Right lung (tissue), 5 donors: Measurements from ENCODE around the gene PPP1R12B. TPM values are rescaled to one million over a fixed set of nuclear protein-coding genes. Genes with fewer than 3 reads are reported as not detected.
"Not testable (repeated sequence)": the region's sequence is repeated elsewhere in the genome, so short reads cannot be mapped to it uniquely, and the experiment has no call there.

Experiments
- DNase-seq, 2 donors: peaks; one replicate each; pipeline ENCODE4 v3.0.0-alpha.2; 2013
- polyA plus RNA-seq, 5 donors: library from polyadenylated mRNA; unstranded; fragments of 120-200 nt; gene quantifications; one replicate each; pipeline versions ENCODE4 v1.2.1 to v1.2.3, GENCODE V29; 2013; ENCODE audit warnings: inconsistent platforms in 1 of 5, low replicate concordance in 1 of 5; ENCODE audit not compliant: insufficient read length in 5 of 5, insufficient read depth in 1 of 5

PPP1R12B gene
- polyA plus RNA-seq, 5 donors: 16.2 to 35.8 (median 32.4) TPM

DNA sequence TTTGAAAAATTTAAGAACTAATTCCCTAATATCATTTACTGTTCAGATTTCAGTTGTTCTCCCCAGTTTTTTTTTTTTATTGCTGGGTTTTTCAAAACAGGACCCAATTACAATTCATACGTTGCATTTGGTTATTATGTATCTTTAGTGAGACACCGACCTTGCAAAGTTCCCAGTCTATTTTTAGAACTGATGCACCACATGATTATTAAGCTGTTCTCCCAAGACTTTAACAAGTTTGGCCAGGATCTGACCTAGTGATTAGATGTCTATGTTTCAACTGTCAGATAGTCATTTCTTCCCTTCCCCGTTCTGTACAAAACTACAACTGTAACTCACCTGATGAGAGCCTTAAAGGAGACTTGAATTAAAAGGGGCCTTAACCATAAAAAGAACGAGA lies 14.6 kb upstream of the PPP1R12B start:
- no peak for DNase-seq

- no peak for DNase-seq
These were observed 4.7 kb upstream of the PPP1R12B start for GRCh38 chr1:202343652-202344349.

DNA sequence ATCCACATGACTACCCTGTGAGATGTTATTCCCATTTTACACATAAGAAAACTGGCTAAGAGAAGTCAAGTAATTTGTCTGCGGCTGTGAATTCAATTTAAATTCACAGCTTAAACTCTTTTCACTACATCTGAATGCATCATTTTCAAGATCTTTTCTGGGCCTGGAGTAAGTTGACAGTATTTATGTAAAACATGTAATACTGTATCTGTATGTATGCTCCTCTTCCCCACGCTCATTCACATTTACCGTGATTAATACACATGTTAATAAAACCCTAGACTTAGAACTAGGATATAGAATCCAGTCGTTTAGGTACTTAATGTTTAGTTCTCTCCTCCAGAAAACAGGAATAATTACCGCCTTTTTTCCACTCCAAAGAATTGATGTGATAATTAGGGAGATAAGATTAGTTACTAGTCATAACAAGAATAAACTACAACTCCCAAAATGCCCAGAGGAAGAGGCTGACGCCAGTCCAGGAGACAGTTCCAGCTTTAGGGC lies 442 bp upstream of the PPP1R12B start:
- DNase-seq: no peak

- DNase-seq: peak; percentile 57 to 59
These were observed 868 bp downstream of the PPP1R12B start for GRCh38 chr1:202349206-202349928.

- no peak for DNase-seq
These were observed 3.2 kb downstream of the PPP1R12B start for GRCh38 chr1:202351725-202352124.

DNA sequence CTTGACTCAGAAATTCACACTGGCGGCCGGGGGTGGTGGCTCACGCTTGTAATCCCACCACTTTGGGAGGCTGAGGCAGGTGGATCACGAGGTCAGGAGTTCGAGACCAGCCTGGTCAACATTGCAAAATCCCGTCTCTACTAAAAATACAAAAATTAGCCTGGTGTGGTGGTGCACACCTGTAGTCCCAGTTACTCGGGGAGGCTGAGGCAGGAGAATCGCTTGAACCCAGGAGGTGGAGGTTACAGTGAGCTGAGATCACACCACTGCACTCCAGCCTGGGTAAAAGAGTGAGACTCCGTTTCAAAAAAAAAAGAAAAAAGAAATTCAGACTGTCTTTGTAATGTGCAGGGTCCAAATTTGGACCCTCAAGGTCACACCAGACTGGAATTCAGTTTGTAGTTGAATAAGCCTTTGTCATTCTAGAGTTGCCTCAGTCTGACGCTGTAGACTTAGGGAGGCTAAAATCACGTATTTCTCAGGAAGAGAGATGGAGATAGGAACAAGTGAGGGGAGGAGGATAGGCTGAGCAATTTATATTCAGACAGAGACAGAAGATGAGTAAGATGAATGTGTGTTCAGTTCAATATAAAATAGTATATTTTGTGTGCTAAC lies 4.2 kb downstream of the PPP1R12B start:
- not testable (repeated sequence) for DNase-seq

DNA sequence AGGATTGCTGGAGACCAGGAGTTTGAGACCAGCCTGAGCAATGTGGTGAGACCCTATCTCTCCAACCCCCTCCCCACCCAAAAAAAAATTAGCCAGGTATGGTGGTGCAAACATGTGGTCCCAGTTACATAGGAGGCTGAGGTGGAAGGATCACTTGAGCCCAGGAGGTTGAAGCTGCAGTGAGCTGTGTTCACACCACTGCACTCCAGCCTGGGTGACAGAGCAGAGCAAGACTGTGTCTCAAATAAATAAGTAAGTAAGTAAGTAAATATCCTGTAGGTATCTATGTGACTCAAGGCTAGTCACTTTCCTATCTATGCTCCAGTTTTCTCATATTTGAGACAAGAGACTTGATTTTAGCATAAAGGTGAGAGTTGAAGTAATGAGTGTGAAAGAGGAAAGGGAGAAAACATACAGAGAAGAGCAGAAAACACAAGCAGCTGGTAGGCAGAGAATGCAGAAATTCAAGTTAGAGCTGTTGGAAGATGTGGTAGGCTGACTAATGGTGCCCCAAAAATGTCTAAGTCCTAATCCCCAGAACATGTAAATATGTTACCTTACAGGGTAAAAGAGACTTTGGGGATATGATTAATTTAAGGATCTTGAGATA lies 7.5 kb downstream of the PPP1R12B start:
- no peak for DNase-seq

GRCh38 chr1:202357506-202357905 lies 9.0 kb downstream of the PPP1R12B start:
- DNase-seq: no peak

GRCh38 chr1:202361224-202361623 lies 12.7 kb downstream of the PPP1R12B start:
- no peak for DNase-seq

- no peak for DNase-seq
These were observed 13.2 kb downstream of the PPP1R12B start for GRCh38 chr1:202361701-202362100.

GRCh38 chr1:202362212-202362611 lies 13.7 kb downstream of the PPP1R12B start:
- DNase-seq: no peak

DNA sequence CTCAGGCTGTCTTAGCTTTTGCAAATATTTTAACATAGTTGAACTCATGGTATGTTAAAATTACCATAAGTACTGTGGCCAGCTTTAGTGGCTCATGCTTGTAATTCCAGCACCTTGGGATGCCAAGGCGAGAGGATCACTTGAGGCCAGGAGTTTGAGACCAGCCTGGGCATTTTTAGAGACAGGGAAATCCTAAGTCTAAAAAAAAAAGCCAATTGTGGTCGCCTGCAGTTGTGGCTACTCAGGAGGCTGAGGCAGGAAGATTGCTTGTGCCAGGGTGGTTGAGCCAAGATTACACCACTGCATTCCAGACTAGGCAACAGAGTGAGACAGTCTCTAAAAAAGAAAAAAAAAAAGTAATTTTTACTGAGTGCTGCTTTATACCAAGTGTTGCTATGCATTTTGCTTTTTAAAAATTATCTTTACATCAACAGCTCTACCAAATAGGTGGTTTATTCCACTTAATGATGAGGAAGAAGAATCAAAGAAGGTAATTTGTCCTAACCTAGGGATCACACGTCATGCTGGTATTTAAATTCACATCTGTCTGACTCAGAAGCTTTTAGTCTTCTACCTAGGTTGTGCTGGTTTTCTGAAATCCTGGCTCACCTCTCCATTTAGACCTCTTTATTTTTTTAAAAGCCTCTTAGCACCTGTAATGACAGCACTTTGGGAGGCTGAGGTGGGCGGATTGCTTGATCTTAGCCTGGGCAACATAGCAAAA lies 16.8 kb downstream of the PPP1R12B start:
- DNase-seq: no peak

DNA sequence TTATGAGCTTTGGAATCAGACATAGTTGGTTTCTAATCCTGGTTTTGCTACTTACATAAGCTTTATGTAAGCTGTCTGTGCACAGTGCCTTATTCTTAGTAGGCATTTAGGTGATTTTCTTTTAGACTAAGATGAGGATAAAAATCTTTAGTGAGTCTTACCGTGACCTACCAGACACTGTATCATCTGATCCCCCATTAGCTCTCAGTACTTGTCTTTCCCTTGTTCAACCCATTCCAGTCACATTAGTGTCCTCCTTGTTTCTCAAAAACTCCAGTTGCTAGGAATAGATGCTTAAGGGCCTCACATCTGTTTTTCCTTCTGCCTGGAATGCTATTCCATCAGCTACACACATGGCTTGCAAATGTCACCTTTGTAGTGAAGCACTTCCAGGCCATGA lies 18.8 kb downstream of the PPP1R12B start:
- DNase-seq: no peak

GRCh38 chr1:202370906-202371305 lies 22.4 kb downstream of the PPP1R12B start:
- DNase-seq: not testable (repeated sequence)

DNA sequence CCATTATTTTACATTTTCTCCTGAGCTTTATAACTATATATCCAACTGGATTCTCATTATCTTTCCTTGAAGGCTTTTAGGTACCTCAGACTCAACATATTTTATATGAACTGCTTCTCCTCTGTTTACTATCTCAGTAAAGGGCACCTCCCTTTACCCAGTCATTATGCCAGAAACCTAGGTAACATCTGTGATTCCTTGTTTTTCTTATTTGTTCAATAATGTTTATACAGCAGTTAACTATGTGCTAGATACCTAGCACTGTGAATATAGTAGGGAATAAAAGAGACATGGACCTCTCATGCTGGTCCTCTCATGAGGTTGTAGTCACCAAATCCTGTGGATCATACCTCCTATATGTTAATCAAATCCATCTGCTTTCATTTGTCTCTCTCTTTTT lies 25.6 kb downstream of the PPP1R12B start:
- no peak for DNase-seq

DNA sequence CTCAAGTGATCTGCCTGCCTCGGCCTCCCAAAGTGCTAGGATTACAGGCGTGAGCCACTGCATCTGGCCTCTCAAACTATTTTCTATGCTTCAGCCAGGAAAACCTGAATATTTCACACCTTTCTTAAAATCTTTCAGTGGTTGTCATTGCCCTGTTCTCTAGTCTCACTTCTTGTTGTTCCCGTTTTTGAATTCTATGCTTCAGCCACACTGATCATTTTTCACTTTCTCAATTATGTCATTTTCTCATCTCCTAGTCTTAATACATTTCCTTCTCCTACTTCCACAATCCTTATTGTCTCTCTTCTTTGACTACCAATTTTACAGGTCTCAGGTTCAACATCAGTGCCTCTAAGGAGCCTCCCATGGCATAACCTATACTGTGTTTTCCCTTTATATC lies 26.7 kb downstream of the PPP1R12B start:
- DNase-seq: not testable (repeated sequence)

DNA sequence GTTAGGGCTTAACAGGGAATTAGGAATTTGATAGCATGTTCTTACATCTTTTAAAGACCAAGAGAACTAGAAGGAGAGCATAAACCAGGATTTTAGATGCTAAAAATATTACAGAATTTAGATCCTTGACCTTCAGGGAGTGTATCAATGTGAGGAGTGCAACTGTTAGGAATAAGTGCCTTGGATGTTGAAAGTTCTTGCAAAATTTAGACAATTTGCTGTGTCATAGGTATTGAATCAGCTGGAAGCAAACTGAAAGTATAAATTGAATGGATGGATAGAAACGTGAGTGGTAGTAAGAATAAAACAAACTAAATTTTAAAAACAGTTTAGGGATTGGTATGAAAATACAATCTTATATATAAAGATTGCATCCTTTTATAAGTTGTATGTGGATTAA lies 27.7 kb downstream of the PPP1R12B start:
- no peak for DNase-seq

- DNase-seq: peak; percentile 11 to 13
These were observed 31.5 kb downstream of the PPP1R12B start for GRCh38 chr1:202379884-202380529.

- DNase-seq: not testable (repeated sequence)
These were observed 32.0 kb downstream of the PPP1R12B start for GRCh38 chr1:202380535-202380934.

DNA sequence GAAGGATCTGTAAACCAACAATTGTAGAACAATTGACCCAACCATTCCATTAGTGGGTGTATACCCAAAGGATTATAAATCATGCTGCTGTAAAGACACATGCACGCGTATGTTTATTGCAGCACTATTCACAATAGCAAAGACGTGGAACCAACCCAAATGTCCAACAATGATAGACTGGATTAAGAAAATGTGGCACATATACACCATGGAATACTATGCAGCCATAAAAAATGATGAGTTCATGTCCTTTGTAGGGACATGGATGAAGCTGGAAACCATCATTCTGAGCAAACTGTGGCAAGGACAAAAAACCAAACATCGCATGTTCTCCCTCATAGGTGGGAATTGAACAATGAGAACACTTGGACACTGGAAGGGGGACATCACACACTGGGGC lies 33.4 kb downstream of the PPP1R12B start:
- not testable (repeated sequence) for DNase-seq

DNA sequence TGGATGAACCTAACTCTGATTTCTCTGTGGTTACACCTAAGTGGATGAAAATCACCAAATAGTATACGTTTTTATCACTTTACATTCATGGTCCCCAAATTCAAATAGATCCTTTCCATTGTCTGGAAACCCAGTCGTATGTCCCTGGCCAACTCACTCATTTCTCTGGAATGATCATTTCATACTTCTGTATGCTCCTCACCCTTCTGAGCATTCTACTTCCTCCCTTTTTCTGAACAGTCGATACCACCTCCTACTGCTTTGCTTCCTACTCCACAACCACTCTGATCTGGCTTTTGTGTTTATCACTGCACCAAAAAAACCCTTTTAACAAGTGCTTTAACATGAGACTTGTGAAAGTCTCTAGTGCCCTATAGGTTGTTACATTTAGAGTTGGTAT lies 47.3 kb downstream of the PPP1R12B start:
- not testable (repeated sequence) for DNase-seq
